Calu3 (cell line): ENCODE data around the gene TXLNG. TPM values are rescaled to one million over a fixed set of nuclear protein-coding genes. Genes with fewer than 3 reads are reported as not detected.

Experiments
- BruUV-seq: library from RNA; stranded (reverse); fragments of 400-500 nt; replicated peaks from 2 replicates; lab custom pipeline; 2021; lab: Mats Ljungman, UMichigan
- CTCF ChIA-PET: fragments of 300-600 bp; sonication (Branson Sonifier 250); formaldehyde crosslinking; loops from one replicate; lab custom pipeline; 2022; ENCODE audit warnings: antibody characterized with exemption; lab: Charles Lee
- DNase-seq: peaks from one replicate; pipeline ENCODE4 v3.0.0; 2022
- H3K27ac Mint-ChIP-seq: one replicate; pipeline ENCODE4 v1.8.0; 2022; ENCODE audit warnings: mixed read lengths; ENCODE audit not compliant: unreplicated experiment
- H3K27me3 Mint-ChIP-seq: one replicate; pipeline ENCODE4 v1.8.0; 2022; ENCODE audit warnings: mixed read lengths; ENCODE audit not compliant: unreplicated experiment
- H3K36me3 Mint-ChIP-seq: one replicate; pipeline ENCODE4 v1.8.0; 2022; ENCODE audit warnings: mild to moderate bottlenecking, moderate library complexity, mixed read lengths; ENCODE audit not compliant: insufficient read depth, unreplicated experiment
- H3K4me1 Mint-ChIP-seq: one replicate; pipeline ENCODE4 v1.8.0; 2022; ENCODE audit warnings: mild to moderate bottlenecking, low read depth, mixed read lengths; ENCODE audit not compliant: unreplicated experiment
- H3K4me3 Mint-ChIP-seq: one replicate; pipeline ENCODE4 v1.8.0; 2022; ENCODE audit warnings: mild to moderate bottlenecking, low read depth, moderate library complexity, mixed read lengths; ENCODE audit not compliant: unreplicated experiment
- H3K9me3 Mint-ChIP-seq: one replicate; pipeline ENCODE4 v1.8.0; 2022; ENCODE audit warnings: low read depth, mixed read lengths; ENCODE audit not compliant: unreplicated experiment
- intact Hi-C: fragments of 100-400 bp; cut with micrococcal nuclease; formaldehyde crosslinking; loops from one replicate; pipeline ENCODE4 v1.10.0; 2022; ENCODE audit not compliant: unreplicated experiment
- total RNA-seq: library from RNA; stranded (reverse); gene quantifications from 2 replicates; pipeline ENCODE4 v1.2.3, GENCODE V29; 2022
- TF ChIP-seq, protein P1 (sequence below): fragments of 200-600 bp; IDR thresholded peaks from one replicate; pipeline ENCODE4 v1.8.0; 2022; ENCODE audit warnings: antibody characterized with exemption; ENCODE audit not compliant: unreplicated experiment

TXLNG gene
- total RNA-seq, 1 experiment from 2014 or later: 22.2 TPM

DNA sequence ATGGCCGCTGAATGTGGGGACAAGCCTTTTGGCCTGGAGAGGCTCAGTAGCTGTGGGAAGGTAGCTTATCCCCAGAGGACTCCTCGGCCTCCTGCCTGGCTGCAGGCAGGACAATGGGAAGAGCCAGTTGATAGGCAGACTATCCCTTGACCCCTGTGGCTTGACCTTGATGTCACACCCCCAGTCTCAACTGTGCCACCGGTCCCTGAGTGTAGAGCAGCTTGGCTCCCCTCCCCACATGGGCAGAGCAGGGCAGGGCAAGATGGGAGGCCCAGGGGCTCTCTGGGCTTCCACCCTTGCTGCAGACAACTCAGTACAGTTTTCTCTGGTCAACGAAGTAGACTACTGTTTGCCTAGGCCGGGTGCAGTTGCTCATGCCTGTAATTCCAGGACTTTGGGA, 41.2 kb upstream of the TXLNG start:
- CTCF ChIA-PET: no interaction called here
- H3K27ac Mint-ChIP-seq: no peak overlapping the region
- H3K27me3 Mint-ChIP-seq: no peaks in the 10 kb centered on the region
- intact Hi-C loops: no loop called here
- TF ChIP-seq, protein P1, sequence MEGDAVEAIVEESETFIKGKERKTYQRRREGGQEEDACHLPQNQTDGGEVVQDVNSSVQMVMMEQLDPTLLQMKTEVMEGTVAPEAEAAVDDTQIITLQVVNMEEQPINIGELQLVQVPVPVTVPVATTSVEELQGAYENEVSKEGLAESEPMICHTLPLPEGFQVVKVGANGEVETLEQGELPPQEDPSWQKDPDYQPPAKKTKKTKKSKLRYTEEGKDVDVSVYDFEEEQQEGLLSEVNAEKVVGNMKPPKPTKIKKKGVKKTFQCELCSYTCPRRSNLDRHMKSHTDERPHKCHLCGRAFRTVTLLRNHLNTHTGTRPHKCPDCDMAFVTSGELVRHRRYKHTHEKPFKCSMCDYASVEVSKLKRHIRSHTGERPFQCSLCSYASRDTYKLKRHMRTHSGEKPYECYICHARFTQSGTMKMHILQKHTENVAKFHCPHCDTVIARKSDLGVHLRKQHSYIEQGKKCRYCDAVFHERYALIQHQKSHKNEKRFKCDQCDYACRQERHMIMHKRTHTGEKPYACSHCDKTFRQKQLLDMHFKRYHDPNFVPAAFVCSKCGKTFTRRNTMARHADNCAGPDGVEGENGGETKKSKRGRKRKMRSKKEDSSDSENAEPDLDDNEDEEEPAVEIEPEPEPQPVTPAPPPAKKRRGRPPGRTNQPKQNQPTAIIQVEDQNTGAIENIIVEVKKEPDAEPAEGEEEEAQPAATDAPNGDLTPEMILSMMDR: no peak
- H3K4me3 Mint-ChIP-seq: no peak overlapping the region
- H3K4me1 Mint-ChIP-seq: no peaks in the 10 kb centered on the region
- peaks cover 30% of the 10 kb centered on the region for H3K36me3 Mint-ChIP-seq
- no TSS peak for BruUV-seq
- DNase-seq: no peak
- H3K9me3 Mint-ChIP-seq: no peaks in the 10 kb centered on the region

DNA sequence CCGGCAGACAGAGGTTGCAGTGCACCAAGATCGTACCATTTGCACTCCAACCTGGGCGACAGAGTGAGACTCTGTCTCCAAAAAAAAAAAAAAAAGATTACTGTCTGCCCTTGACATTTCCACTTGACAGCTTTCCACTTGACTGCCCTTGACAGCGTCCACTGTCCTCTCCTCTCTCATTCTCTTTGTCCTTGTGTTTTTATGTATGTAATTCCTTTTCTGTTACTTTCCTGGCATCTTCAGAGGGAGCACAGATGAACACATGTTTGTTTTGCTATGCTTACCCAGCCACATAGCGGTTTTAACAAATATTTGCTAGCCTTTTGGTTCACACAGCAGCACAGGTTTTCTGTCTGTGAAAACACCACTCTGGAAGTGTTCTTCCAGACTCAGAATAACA, 40.6 kb upstream of the TXLNG start:
- no peaks in the 10 kb centered on the region for H3K4me1 Mint-ChIP-seq
- no TSS peak for BruUV-seq
- H3K9me3 Mint-ChIP-seq: no peaks in the 10 kb centered on the region
- CTCF ChIA-PET: no interaction called here
- peaks cover 30% of the 10 kb centered on the region for H3K36me3 Mint-ChIP-seq
- no peak overlapping the region for H3K27ac Mint-ChIP-seq
- intact Hi-C loops: no loop called here
- H3K4me3 Mint-ChIP-seq: no peak overlapping the region
- H3K27me3 Mint-ChIP-seq: no peaks in the 10 kb centered on the region
- DNase-seq: no peak
- TF ChIP-seq, protein P1: no peak

DNA sequence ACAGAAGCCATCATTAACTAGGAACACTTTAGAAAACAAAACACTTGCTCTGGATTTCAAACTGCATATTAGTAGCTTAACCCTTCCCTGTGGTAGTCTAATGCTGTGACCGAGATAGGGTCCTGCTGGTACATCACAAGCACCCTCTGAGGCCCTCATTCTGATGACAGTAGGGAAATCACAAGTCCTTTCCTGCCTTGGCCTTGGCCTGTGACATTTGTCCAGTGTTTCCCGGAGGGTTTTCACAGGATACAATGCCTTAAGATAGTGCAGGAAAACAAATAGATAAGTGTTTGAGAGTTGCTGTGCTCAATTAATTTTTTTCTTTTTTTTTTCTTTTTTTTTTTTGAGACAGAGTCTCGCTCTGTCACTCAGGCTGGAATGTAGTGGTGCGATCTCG, 37.8 kb upstream of the TXLNG start:
- DNase-seq: no peak
- Mint-ChIP-seq H3K27ac (no peak overlapping the region), H3K9me3 (no peaks in the 10 kb centered on the region), H3K4me1 (no peaks in the 10 kb centered on the region), H3K27me3 (no peaks in the 10 kb centered on the region), H3K4me3 (no peak overlapping the region), H3K36me3 (peaks cover 24% of the 10 kb centered on the region)
- TF ChIP-seq, protein P1: no peak
- CTCF ChIA-PET: no interaction called here
- BruUV-seq: no TSS peak
- intact Hi-C loops: no loop called here

DNA sequence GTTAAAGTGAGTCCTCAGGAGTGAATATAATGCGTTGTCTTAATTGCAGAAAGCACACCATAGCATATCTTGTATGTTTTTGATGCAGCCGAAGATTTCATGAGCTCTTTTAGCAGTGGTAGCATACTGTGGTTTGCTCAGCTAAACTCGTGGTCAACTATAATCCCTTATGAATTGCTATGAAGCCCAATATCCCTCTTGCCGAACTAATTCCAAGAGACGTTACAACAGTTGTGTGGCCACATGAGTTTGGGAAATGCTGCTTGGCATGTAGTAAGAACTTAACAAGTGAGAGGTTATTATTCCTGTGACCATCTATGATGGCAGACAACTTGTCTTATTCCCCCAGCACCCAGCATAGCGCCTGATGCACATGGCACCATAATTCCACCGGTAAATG, 36.1 kb upstream of the TXLNG start:
- CTCF ChIA-PET: no interaction called here
- no peaks in the 10 kb centered on the region for H3K9me3 Mint-ChIP-seq
- no TSS peak for BruUV-seq

More for the DNA sequence above, 36.1 kb upstream of the TXLNG start:
- no peaks in the 10 kb centered on the region for H3K4me1 Mint-ChIP-seq
- no peak for DNase-seq
- H3K36me3 Mint-ChIP-seq: peaks cover 22% of the 10 kb centered on the region
- H3K4me3 Mint-ChIP-seq: no peak overlapping the region
- TF ChIP-seq, protein P1: no peak
- intact Hi-C loops: no loop called here
- H3K27me3 Mint-ChIP-seq: no peaks in the 10 kb centered on the region
- no peak overlapping the region for H3K27ac Mint-ChIP-seq
